Uterus (tissue), 2 donors: ENCODE data around the gene AGPAT4.

Source experiments
- CTCF ChIP-seq, 4 experiments: fragments of 200-600 bp in 2 of 4; fragments of 450-650 bp in 2 of 4; sonication (generic) in 2 of 4; IDR thresholded peaks; one replicate each; pipeline ENCODE4 v1.5.1; 2016 to 2019; ENCODE audit warnings: antibody characterized with exemption in 4 of 4, mild to moderate bottlenecking in 2 of 4, moderate library complexity in 1 of 4
- POLR2A ChIP-seq, 2 donors: fragments of 450-650 bp; IDR thresholded peaks; one replicate each; pipeline ENCODE4 v1.6.1; 2016; ENCODE audit warnings: antibody characterized with exemption in 2 of 2, mild to moderate bottlenecking in 1 of 2, moderate library complexity in 1 of 2

- TF ChIP-seq CTCF (IDR thresholded peaks at IDR 0.05) (no peak), POLR2A (IDR thresholded peaks at IDR 0.05) (no peak)
Measured at GRCh38 chr6:161249327-161249726, 24.5 kb downstream of the AGPAT4 start.
